Measurements from ENCODE around the gene DNAL1.
A peak's percentile ranks its signal among the peaks of the same experiment; 100 is the strongest.

DNAL1 gene

DNA sequence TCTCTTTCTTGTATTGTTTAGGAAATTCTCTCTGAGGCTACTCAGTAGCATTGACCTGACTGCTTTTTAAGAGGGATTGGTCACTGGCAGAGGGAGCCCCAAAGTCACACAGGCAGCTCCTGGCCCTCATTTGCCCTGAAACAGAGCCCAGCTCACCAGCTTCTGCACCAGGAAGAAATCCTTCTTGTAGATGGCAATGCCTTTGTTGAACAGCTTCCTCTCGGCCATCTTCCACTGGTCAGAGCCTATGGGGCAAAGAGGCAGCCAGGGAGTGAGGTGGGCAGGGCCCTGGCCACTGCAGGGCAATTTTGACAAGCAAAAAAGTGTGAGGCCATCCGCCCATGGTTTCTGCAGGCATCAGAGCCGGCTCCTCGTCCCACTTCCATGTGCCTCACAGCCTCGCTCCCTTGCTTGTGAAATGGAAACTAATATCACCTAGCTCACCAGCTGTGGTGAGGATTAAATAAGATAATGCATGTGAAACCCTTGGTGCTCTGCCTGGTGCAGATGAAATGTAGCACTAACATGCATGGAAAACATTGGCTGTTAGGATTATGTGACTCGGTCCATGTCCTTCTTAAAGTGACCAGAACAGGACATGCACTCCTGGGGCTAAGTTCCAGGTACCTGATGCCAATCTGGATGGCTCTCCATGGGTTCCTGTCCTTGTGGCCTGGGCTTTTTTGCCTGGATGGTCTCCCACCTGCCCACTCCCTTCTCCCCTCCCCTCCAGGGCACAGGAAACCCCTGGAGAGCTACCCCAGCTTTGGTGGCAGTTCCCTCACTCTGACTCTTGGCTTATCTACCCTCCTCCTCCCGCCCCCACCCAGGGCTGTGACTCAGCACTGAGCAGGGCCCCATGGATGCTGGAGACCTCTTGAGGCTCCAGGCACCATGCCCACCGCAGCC lies 80.6 kb downstream of the DNAL1 start:
- DNase-seq: no peak

DNA sequence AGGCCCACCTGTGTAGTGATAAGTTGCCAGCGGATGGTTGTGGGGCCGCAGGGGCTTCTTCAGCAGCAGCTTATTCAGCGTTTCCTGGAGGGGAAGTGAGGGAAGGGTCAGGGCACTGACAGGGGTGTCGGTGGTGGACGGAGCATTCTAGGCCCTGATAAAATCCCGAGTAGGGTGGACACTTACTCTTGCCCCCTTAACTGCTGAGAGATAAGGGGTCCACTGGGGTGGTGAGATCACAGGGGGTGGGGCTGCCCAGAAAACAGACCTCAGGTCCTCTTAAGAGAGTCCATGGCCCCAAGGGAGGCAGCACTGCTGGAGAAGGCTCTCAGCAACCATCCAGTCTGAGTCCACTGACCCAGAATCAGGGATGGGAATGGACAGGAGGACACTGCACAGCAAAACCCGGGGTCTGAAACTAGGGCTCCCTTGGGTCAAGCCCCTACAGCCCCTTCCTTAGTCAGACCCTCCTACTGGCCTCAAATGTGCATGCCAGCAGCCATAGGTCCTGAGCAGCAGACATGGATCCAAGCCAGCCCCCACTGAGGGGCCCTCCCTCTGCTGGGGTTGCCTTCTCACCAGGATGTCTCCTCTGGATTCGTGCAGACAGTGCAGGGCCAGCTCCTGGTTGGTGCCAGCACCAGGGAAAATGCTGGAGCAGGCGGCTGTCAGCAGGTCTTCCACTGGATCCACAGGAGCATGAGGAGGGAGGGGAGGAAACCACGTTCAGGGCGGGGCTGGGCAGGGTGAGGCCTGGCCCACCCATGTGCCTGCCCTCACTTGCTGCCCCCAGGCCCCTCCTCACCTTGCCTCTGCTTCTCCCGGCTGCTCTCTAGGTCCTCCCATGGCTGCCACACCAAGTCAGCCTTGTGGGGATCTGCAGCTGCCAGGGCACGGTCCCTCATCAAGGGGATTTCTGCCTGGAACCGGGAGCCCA lies 81.5 kb downstream of the DNAL1 start:
- no peak for DNase-seq

DNA sequence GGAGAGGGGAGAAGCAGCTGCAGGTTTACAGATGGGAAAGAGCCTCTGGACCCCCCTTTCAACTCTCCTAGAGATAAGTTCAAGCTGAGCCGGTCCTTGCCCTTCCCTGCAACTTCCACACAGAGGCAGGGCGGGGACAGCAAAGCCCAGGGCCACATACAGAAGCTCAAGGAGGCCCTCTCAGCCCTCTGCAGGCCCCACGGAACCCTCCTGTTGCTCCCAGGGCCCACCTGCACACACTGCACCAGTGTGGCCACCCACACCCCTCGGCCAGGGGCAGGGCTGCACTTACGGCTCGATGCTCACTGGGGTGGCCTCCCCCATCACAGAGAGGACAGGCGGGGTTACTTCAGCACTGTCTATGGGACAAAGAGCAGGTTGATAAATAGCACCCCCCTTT lies 82.4 kb downstream of the DNAL1 start:
- DNase-seq: no peak

DNA sequence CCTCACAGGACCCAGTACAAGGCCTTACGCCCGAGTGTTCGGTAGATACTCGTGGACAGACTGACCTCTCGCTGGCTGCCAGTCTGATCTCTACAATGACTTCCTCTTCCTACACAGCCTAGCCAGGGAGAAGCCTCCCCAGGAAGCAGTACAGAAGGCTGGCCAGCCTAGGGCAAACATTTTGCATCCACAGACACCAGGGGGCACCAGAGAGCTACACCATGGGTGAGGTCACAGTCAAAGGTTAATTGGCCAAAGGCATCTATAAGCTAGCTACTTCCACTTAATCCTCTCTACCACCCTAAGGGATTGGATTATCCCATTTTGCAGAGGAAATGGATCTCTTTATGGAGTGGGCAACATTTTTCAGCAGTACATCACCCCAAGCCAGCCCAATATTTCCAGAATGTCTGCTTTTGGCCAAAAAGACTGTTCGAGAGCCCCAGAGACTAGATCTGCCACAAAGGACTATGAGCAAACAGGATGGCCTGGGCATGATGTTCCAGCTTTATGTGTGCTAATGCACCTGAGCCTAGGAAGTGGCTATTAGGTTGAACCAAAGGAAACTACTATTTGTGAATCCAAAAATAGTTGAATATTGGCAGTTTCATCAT lies 84.0 kb downstream of the DNAL1 start:
- DNase-seq: peak; percentile 96

DNA sequence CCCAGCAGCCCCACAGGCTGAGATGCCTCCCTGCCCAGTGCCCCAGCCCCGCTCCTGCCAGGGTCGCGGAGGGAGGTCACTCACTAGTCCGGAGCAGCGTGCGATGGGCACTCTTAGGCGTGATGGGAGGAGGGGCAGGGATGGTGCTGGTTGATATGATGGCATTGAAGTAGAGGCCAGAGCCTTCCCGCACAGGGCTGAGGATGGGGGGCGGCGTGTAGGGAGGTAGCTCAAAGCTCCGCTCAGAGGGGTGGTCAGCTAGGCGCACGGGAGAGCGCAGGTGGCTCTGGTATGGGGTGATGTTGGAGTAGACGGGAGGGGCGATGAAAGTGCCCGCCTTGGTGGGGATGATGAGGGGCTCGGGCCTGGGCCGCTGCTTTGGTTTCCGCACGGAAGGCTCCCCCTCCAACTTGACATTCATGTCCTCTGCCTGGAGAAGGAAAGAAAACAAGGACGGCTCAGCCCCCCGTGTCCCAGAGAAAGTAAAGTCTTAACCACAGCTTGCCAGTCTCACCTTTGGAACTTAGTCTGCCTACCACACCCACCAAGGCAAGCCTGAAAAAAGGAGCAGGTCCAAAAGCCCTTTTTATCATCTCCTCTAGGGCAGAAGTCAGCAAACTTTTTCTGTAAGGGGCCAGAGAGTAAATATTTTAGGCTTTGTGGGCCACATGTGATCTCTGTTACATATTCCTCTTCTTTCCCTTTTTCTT lies 84.9 kb downstream of the DNAL1 start:
- DNase-seq: no peak

DNA sequence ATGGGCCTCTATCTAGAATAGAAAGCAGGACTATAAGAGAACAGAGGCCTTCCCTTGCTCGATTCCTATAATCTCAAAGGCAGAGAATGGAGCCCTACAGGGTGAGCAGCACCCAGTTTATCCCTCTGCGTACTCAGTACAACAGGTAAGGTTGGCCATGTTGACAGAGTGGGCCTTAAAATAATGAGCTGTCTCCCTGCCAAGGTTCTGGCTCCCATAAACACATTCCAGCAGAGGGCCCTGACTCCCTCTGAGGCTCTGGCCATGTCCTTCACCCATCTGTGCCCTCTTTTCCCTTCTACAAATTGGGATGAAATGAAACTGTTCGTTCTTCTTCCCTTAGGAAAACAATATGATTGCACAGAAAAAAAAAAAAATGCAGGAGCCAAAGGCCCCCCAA lies 86.3 kb downstream of the DNAL1 start:
- DNase-seq: no peak

DNA sequence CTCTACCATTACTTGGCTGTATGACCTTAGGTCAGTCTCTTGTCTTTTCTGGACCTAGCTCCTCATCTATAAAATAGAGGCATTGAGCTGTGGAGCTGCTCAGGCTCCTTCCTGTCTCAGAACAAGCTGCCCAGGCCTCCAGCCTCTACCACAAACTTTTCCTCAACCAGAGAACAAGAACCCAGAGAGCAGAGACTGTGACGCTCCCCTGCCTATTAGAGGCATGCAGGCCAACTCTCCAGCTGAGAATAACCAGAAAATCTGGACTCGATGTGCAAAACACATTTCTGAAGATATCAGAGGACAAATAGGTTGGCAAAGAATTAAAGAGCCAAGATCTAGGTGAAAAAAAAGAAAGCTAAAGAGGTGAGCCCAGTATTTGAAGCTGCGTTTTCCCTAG lies 87.2 kb downstream of the DNAL1 start:
- no peak for DNase-seq

DNA sequence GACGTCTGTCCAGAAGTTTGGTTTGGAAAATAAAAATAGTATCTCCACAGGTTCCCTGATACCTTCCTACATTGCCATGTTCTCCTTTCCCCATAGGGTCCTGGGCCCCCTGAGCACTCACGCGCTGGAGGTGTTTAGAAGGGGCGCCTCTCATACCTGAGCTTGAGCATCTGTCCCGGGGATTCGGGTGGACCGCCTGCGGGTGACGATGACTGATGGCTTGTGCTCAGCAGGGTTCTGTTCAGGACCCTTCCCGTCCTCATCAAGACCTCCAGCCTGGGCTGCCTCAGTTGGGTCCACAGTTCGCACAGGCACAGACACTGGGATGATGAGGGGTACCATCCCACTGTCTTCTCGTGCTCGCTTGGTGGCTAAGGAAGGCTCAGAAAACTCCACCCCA lies 92.1 kb downstream of the DNAL1 start:
- no peak for DNase-seq

DNA sequence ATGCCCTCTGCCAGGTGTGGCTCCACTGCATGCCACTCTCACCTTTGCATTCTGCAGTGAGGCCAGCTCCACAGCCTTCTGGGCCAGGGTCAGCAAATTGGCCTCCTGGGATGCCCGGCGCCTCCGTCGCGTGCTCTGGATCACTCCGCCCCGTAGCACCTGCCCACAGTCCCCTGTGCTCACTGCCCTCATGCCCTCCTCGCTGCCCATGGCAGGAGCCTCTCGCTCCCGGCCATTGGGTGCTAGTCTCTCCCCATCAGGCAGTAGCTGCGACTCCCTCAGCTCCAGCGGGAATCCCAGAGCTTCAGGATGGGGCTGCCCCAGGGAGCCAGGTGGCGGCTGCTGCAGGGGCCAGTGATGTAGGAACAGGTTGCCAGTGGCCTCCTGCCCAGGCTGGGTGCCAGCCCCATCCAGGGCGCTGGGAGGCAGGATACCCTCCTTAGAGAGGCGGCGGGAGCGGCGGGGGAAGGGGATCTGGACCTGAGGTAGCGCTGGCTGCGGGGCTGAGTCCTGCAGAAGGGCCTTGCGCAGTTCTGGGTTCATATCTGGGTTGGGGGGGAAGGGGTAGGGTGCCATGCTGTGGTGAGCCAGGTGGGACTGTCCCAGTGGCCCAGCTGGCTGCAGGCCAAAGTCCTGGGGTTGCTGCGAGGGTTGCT lies 93.9 kb downstream of the DNAL1 start:
- no peak for DNase-seq

DNA sequence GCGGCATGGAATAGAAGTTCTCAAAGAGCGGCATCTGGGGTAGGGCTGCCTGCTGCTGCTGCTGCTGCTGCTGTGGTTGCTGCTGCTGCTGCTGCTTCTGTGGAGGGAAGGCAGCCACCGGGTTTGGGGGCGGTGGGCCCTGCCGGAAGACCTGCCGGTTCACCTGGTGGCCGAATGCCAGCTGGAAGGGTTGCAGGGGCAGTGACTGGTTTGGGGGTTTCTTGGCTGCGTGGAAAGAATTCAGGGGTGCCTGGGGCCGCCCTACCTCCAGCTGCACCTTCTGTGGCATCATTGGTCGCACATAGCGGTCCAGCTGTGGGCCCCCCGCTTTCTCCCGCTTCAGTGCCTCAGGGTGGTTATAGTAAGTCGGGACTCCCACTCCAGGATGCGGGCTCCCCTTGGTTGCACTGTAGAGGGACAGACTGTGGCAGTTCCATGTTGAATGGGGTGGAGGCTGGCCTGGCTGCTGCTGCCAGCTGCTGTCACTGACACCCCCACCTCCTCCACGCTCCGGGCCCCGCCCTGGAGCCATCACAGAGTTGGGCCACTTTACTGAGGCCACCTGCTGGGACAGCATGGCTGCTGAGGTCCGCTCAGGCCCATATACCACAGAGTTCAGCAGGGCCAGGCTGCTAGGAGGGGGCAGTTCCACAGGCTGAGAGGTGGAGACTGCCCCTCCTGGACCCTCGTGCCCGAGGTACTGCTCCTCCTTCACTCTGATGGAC lies 94.5 kb downstream of the DNAL1 start:
- no peak for DNase-seq

DNA sequence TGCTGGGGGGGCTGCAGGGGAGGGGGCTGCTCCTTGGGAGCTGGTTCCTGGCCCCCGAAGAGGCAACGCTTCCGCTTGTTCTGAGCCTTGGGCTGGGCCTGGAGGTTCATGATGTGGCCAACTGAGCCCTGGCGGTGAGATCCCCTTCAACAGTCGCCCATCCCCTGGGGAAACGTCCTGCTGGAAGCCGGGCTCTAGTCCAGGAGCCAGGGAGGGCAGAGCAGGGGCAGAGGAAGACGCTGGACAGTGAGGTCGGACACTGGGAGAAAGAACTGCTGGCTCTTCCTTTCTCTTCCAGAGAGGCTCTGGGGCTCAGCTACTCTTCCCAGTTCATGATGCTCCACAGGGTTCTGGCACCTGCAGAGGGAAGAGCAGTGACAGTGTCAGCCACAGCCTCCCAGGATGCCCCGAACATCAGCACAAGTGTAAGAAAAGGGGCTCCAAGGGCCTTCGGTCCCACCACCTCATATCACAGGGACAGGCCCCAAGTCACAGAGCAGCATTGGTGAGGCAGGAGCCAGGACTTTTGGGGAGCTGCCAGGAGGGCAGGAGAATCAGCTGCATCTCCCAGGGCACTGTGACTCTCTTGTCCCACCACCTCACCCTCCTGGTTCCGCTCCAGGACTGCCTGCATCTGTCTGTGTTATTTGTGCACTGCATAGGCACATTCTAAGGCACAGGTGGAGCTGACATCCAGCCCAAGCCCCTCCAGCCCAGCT lies 95.3 kb downstream of the DNAL1 start:
- DNase-seq: no peak

DNA sequence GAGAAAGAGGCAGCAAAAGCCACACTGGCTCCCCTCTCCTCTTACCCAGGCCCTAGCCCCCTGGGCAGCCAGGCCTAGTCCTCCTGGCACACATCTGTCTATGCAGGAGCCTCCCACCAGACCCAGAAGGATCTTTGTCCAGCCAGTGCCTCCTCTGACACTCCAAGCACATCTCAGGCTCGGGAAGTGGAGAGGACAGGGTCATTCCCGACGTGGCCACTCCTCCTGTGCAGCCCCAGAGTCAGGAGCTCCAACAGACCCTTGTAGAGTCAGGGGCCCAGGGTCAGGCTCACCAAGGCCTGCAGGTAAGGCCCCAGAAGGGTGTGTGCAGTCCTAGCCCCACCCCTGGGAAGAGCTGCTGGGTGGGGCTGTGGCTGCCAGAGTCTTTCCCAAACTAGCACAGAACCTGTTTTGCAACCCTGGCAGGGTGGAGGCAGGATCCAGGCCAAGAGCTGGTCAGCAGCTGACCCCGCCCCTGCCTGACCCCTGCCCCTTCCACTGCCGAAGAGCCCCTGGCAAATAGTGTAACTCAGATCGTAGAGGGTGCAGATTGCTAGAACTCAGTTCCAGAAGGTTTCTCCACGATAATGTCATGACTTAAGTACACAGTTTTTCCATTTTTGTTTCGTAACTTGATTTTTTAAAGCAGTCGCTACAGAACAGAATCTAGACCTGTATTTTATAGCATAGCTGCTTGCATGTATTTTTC lies 96.0 kb downstream of the DNAL1 start:
- no peak for DNase-seq

DNA sequence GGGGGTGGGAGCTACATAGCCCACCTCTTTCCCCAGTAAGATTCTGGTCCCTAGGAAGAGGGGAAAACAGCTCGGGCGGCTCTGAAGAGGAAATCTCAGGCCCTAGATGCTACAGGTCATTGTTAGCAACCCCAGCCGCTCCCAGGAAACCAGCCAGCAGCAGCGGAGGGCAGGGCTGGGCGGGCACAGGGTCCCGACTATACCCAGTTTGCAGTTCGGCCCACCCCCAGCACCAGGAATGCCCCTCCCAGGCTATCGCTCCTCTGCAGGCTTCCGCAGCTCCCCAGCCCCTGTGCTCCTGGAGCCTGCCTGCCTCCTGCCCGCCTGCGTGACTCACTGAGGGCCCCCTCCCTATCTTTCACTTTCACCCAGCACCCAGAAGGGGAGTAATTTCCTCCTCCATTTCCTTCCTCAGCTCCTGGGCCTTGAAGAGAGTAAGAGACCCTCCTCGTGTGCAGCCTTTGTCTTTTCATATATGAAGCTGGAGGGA lies 96.6 kb downstream of the DNAL1 start:
- peak; percentile 72 for DNase-seq

DNA sequence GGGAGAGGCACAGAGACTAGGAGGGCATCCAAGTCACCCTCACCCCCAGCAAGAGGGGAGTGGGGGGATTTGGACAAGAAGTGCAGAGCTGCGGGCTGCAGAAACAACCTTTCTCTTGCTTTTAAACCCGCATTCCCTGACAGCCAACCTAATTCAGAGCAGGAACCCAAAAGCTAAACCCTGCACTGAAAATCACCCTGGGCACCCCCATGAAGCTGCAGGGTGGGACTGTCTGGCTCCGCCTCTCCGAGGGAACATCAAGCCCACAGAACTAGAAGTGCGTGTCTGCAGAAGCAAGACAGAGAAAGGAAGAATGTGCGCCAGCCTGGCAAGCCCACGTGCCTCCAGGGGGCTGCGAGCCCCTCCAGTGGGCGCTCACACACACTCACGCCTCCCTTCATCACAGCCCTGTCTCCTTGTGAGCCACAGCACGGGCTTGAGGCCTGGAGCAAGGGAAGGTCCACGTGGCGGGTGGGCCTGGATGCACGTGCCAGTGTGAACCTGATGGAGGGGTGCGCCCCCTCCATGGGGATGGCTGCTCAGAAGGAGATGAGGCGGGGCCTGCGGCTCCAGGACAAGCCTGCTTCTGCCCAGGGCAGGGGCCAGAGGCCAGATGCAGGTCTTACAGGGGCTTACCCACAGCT lies 97.2 kb downstream of the DNAL1 start:
- peak; percentile 41 for DNase-seq

DNA sequence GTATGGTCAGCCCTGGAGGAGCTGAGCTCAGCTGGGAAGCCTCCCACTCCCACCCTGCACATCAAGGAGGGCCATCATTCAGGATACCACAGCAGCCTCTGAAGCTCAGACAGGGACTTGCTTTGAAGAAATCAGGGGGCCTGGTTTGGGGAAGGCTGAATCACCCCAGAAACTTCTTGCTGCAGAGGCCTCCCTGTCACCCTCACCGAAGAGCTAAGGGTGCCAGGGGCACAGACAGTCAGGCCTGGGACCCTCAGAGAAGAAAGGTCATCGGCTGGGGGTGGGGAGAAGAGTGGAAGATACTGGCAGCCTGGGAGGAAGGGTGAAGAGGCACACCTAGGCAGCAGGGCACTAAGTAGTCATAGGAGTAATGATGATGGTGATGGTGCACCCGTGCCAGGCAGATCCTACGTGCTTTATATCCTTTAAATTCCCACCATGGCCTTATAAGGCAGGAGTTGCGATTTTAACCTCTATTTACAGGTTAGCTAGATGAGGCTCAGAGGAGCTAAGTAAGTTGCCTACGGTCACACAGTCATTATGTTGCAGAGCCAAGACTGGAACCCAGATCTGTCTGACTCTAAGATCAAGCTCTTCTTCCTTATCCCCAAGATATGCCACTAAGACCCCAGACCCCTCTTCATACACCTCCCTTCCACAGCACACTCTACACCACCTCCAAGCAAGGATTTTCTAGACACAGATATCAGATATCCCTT lies 97.9 kb downstream of the DNAL1 start:
- DNase-seq: no peak

DNA sequence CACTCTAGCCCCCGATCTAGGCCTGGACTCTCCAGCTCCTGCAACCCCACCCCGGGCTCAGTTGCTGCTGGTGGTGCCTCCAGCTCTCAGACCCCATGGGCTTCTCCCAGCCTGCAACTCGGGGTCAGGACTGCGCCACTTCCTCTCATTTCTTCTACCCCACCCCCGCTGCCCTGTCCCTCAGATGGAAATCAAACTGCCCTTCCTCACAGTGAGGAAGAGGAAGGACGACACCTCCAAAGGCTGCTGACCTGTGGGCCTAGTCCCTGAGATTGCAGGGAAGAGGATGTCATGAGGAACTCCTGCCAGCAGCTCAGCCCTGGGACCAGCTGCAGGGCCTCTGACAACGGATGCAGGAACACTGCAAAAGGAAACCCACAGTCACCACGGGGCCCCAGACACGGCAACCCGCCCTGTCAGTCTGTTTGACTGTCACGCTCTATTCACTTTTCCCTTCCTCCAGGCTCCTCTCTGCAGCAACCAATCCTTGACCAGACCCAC lies 98.7 kb downstream of the DNAL1 start:
- DNase-seq: peak; percentile 91

DNA sequence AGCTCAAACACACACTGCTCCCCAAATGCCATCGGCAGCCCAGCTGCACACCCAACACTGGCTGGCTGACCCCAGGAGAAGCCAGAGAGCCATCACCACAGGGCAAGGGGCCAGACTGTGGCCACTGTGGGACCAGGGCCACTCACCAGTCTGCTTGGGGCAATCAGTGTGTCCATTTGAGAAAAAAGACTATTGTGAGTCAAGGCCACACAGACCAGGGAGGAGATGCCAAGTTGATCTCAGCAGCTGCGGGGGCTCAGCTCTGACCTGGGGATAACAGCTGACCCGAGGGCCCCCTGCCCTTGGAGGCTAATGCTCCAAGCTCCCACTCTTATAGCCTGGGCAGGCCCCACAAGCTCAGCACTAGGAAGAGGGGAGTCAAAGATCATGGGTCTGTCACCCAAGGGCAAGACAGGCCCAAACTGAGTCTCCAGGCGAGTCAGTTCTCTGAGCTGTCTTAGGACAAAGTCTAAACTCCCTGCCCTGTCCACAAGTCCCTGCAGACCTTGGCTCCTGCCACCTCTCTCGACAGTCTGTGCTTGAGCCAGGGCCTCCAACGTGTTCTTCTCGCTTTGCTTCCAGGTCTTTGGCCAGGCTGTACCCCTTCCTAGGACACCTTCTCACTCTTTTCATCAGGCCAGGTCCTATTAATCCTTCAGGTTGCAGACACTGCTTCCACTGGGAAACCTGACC lies 99.5 kb downstream of the DNAL1 start:
- DNase-seq: no peak
